ENCODE data around the gene SMG1.
A peak's percentile ranks its signal among the peaks of the same experiment; 100 is the strongest.
"Not testable (repeated sequence)": the region's sequence is repeated elsewhere in the genome, so short reads cannot be mapped to it uniquely, and the experiment has no call there.

Gene SMG1

DNA sequence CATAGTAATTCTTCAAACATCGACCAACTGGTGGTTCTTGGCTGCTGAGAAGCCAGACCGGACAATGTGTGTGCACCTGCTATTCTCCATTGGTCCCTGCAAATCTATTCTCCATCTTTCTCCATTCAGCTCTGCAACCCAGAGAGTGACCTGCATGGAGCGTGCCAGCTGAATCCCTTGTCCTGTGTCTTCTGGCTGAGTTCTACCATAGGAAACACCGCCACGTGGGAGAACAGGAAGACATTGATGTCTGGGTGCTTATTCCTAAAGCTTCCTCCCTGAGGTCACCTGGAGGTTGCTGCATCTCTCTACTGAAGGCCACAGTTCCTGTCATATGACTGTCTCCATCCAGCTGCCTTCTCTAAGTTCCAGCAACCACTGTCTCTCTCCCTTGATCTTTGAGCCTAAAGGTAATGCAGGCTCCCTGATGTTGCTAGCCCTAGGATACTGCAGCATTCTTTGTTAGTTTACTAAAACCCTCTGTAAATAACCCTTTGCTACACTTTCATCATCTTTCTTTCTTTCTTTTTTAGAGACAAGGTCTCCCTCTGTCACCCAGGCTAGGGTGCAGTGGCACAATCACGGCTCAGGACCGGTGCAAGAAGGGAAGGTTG lies 10.6 kb upstream of the SMG1 start:
- no peak for DNase-seq (ENCODE audit: extremely low read depth in 1 of 2, low read depth in 1 of 2)

DNA sequence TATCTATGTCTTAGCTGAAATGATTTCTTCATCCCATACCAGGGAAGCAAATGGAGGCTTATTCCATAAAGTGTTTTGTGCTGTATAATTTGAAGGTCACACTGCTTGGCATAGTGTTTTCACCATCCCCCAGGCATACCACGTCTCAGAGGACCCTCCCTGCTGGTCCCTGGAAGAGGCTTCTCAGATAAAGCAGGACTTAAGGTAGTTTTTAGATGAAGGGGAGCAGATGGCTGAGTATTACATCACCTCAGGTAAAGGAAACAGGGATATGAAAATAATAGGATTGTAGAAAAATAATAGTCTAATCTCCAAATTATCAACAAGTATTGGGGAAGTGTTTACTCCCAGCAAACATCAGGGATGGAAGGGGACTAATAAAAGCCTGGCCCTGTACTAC lies 7.3 kb upstream of the SMG1 start:
- no peak for DNase-seq (ENCODE audit: extremely low read depth in 1 of 2, low read depth in 1 of 2)

DNA sequence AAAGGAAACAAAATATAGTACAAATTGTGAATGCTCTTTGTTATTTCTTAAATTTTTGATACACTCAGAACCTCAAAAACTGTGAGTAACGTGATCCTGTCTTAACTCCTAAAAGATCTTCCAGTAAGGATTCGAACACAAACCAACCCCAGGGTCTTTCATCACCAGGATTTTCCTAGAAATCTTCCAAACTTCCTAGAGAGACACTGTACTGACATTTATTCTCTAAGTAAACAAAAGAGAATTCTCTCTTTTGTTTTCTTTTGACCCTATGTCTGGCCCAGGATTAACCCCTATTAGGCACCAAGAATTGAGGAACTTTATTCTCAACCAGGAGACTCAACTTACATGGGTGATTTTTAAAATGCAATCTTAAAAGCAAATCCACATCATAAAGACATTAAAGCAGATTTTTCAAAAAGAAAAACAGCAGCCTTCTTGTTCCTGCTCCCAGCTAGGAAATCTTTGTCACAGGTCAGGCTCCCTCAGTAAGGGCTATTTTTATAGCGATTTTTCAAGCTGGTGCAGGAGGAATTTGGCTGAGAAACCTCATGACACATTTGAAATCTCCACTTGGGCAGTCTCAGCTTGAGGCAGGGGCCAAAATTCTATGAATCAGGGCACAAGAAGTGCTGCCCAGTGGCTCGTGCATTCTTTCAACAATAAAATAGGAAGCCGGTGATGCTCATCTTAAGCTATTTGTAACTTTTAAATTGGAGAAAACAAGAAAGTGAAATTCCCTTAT lies 6.2 kb upstream of the SMG1 start:
- no peak for DNase-seq (ENCODE audit: extremely low read depth in 1 of 2, low read depth in 1 of 2)

DNA sequence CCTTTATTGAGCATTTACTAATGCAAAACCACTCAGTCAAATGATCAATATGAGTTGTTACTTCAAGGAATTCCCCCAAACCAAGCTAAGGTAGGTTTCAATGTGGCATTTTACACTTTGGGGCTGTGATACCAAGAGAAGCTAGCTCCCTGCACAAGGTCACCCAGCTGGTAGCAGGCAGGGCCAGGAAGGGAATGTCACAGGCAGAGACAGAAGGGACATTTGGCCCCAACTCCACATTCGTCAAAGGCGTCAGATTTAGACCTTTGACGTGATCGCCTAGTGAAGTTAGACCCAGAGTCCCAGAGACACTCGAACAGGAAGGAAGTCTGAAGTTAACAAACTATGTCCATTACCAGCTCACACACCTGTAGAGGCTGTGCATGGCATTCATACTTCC lies 5.5 kb upstream of the SMG1 start:
- DNase-seq (ENCODE audit: extremely low read depth in 1 of 2, low read depth in 1 of 2), result no peak

DNA sequence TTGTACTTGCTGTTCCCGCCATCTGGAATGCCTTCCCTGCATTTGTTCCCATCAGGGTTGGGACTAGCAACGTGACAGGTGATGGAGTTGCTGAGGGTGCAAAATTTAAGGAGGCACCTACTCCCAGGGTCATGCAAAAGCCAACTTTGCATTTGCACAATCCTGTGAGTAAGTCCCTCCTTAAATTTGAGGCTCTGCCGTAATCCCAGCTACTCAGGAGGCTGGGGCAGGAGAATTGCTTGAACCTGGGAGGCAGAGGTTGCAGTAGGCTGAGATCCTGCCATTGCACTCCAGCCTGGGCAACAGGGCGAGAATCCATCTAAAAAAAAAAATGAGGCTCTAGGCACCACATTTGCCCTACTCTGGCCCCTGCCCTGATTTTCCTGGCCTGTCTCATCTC lies 3.9 kb upstream of the SMG1 start:
- not testable (repeated sequence) for DNase-seq (ENCODE audit: extremely low read depth in 1 of 2, low read depth in 1 of 2)

DNA sequence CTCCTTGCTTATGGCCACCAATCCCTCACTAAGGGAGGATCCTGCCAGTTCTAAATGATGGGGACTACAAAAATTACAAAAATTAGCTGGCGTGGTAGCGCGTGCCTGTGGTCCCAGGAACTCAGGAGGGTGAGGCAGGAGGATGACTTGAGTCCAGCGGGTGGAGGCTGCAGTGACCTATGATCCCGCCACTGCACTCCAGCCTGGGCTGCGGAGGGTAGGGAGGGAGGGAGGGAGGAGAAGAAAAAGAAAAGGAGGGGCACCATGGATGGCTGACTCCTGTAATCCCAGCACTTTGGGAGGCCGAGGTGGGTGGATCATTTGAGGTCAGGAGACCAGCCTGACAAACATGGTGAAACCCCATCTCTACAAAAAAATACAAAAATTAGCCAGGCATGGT lies 1.9 kb upstream of the SMG1 start:
- not testable (repeated sequence) for DNase-seq (ENCODE audit: extremely low read depth in 1 of 2, low read depth in 1 of 2)

DNA sequence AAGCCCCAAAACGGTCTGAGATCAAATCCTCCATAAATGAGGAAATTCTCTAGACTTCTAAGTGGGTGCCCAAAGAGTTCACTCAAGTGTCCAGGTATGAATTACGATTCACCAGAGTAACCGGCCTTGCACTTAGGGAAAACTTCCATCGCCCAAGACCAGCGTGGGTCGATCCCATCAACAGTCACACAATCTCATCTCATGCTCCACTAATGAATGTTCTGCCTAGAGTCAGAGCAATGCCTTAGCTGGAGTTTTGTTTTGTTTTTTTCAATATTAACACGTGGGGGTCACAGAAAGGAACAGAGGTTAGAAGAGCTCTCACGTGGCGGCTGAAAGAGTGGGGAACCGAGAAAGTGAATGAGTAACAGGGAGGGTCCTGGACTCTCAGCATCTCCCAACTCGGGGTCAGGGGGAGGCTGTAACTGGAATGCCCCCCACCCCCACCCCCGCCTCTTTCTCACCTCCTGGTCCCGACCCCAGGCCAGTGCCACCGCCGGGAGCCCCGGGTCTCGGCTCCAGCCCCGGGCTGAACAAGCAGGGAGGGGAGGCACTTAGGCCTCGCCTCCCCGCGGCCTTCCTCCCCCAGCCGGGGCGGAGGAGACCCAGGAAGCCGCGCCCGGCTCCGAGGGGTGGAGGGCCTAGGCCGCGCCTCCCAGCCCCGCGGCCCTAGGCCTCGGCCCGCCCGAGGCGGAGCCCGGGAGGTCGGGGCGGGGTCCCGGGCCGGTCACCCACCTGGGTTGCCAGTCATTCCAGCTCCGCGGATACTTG lies 808 bp downstream of the SMG1 start:
- DNase-seq (ENCODE audit: extremely low read depth in 1 of 2, low read depth in 1 of 2), result peak; percentile 36 to 48

DNA sequence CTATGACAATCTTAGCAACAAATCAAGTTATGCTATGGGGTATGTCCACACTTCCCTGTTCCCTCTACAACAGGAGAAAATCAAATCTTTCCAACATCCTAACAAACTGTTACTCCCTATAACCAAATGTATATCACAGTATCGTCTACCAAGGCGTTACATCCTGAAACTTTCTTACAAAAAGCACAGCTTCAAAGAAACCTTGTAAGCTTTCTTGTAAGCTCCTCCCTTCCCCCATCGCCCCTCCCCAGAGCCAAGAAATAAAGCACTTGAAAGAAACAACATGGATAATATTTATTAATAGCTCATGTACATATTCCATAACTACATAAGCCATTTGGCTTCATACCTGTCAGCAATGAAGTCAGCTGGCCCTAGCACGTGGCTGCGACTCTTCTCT lies 2.3 kb downstream of the SMG1 start:
- not testable (repeated sequence) for DNase-seq (ENCODE audit: extremely low read depth in 1 of 2, low read depth in 1 of 2)

DNA sequence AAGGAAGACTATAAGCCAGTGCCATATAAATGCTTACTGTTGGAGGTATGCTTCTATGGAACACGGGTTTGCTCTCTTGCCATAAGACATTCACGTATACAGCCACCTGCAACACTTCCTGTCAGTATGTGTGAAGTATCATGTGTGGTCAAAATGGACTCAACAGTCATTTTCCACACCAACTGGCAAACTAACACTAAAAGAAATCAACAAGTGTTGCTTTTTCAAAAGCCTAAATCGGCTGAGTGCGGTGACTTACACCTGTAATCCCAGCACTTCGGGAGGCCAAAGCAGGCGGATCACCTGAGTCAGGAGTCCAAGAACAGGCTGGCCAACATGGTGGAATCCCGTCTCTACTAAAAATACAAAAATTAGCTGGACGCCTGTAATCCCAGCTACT lies 3.1 kb downstream of the SMG1 start:
- DNase-seq (ENCODE audit: extremely low read depth in 1 of 2, low read depth in 1 of 2), result not testable (repeated sequence)

DNA sequence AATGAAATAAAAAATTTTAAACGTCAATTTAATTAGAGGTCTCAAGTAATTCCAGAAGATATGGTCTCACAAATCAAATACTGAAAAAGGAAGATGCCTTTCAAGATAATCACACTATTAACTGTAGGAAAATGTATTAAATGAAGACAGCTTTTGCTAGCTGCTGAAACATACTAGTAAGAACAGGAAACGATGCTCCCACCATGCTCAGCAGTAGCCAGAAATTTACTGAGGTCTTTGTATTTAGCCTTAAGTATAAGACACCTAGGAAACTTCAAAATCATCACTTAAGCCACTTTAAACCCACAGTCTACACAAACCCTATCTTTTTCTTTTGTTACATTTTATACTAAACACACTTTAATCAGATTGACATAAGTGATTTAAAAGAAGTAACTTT lies 16.6 kb downstream of the SMG1 start:
- not testable (repeated sequence) for DNase-seq (ENCODE audit: extremely low read depth in 1 of 2, low read depth in 1 of 2)

DNA sequence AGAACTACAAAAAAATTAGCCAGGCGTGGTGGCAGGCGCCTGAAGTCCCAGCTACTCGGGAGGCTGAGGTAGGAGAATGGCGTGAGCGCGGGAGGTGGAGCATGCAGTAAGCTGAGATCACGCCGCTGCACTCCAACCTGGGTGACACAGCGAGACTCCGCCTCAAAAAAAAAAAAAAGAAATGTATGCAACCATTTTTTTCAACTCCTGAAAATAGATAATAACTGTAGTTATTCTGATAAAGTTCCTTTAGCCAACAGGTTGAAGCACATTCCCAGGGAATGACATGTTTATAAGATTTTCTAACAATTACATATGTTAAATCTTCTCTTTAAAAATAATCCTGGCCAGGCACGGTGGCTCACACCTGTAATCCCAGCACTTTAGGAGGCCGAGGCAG lies 17.5 kb downstream of the SMG1 start:
- DNase-seq (ENCODE audit: extremely low read depth in 1 of 2, low read depth in 1 of 2), result not testable (repeated sequence)

DNA sequence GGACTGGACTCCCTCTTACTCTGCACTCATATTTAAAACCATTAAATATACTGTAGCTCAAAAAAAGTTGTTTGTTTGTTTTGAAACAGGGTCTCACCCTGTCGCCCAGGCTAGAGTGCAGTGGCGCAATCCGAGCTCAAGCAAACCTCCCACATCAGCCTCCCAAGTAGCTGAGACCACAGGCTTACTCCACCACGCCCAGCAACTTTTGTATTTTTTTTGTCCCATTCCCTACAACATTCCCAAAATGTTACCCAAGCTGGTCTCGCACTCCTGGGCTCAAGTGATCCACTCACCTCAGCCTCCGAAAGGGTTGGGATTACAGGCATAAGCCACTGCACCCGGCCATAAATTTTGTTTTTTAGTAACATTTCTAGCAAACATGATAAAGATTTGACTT lies 23.4 kb downstream of the SMG1 start:
- not testable (repeated sequence) for DNase-seq (ENCODE audit: extremely low read depth in 1 of 2, low read depth in 1 of 2)

DNA sequence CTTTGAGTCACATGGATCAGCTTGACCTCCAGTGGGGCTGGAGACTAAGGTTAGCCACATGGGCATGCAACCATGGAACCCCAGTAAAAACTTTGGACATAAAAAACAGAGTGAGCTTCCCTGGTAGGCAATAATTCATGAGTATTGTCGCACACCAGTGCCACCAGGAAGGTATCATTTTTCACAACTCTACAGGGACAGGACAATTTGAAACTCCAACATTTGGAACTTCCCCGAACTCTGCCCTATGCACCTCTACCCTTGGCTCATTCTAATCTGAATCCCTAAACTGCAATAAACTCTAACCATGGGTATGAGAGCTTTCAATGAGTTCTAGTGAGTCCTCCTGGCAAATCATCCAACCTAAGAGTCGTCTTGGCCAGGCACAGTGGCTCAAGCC lies 24.2 kb downstream of the SMG1 start:
- not testable (repeated sequence) for DNase-seq (ENCODE audit: extremely low read depth in 1 of 2, low read depth in 1 of 2)

DNA sequence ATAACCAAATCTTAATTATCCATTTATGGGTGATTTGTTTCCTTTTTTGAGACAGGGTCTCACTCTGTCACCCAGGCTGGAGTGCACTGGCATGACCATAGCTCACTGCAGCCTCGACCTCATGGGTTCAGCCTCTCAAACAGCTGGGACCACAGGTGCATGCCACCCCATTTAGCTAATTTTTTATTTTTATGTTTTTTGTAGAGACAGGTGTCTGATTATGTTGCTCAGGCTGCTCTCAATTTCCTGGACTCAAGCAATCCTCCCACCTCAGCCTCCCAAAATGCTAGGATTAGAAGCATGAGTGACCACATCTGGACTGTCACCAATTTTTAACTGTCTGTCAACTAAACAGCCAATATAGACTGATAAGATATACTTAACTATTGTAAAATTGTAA lies 25.0 kb downstream of the SMG1 start:
- not testable (repeated sequence) for DNase-seq (ENCODE audit: extremely low read depth in 1 of 2, low read depth in 1 of 2)

DNA sequence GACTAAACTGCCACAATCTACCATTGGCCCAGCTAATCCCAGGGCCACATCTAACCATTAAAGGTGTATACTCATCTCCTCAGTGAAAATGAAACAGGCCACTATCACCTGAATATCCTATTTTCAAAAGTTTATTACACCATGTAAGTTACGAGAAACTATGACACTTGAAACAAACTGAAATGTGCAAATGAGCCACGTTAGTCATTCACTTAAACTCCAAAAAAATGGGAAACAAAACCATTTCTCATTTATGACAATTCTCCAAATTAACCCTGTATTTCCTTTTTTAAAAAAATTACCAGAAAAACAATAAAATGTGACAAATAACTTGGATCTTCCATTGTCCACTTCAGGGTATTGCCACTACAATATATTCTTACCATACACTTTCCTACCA lies 41.8 kb downstream of the SMG1 start:
- DNase-seq (ENCODE audit: extremely low read depth in 1 of 2, low read depth in 1 of 2), result not testable (repeated sequence)

DNA sequence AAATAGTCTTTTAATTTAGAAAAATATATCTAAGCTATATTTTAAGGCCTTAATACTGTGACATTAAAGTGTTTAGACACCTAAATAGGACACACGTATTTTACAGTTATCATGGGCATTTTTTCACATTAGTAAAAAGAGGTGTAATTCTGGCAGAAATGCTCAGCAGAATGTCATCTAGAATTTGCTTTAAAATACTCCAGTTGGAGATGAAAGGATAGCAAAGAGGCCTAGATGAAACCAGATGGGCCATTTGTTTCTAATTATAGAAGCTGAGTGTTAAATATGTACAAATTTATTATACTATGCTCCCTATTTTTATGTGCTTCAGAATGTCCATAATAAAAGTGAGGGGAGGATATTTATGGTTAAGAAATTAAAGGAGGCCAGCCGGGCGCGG lies 48.5 kb downstream of the SMG1 start:
- not testable (repeated sequence) for DNase-seq (ENCODE audit: extremely low read depth in 1 of 2, low read depth in 1 of 2)

DNA sequence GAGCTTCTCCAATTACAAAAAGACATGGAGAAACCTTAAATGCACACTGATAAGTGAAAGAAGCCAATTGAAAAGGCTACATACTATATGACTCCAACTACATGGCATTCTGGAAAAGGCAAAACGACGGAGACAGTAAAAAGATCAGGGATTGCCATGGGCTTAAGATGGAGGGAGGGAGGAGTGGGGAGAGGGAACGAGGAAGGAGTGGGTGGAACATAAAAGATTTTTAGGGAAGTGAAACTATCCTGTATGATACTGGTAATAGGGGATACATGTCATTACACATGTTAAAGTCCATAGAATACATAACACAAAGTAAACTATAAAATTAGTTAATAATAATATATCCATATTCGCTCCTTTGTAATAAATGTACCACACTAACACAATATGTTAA lies 48.9 kb downstream of the SMG1 start:
- not testable (repeated sequence) for DNase-seq (ENCODE audit: extremely low read depth in 1 of 2, low read depth in 1 of 2)

DNA sequence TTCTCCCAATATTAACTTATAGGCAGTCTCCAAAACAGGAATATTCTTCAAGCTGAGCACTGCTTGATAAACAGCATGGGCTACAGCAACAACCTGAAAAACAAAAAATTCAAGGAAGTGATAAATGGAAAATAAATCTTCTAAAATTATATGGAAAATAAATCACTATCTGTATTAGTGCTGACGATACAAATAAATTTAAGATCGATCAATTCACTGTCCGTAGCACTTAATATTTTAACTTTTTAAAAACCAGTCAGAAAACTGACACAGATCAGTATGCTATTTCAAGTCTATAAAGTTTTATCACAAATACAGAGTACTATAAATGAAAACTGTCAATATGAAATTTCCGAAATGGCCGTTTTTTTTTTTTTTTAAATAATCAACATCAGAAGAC lies 49.9 kb downstream of the SMG1 start:
- DNase-seq (ENCODE audit: extremely low read depth in 1 of 2, low read depth in 1 of 2), result not testable (repeated sequence)

DNA sequence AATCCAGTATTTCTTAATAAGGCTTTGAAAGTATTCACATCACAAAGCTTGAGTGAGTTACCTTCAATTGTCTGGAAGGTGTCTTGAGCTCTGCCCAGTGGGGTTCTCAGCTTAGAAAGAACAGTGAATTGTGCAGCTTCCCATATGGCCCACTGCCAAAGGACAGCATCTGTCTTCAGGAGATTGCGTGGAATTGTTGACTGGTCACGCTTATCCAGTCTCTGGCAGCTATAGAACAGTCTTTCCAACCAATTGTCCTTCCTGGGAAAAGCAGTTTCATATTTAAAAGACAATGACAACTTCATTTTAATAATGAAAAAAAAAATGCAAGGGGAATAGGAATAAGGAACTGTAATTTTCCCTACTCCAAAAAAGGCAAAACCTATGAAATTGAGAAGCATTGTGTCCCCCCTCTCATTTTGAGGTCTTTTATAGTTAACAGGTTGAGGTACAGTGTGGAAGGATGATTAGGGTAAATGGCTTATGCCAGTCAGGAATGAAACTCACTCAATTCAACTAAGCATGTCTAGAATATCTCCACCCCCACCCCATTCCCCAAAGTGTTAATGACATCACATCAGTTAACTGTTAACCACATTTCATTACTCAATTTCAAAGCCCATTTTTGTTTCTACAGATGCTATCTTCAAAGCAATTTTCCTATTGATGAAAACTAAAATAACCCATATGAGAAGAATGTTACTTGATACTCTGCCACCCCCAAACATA lies 57.0 kb downstream of the SMG1 start:
- not testable (repeated sequence) for DNase-seq (ENCODE audit: extremely low read depth in 1 of 2, low read depth in 1 of 2)

DNA sequence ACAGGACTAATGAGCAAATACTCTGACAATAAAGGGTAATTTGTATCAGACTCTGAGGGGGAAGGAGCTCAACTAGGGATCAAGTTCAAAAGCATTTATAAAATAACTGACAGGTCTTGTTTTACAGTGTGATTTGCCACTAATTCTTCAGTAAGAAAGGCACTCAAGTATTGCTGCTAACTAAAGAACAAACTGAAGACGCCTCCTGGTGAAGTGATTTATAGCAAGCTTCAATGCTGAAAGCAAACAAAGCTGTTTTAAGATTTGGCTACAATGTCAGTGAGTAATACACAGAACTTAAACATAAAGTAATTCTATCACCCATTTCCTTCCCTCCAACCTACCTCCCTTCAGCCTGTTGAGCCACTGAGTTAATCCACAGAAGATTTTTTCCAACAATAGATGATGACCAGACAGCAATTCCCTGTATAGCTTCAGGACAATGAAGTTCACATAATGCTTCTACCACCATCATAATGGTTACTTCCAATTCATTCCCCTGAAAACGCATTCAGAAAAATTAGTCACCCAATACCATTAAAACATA lies 59.9 kb downstream of the SMG1 start:
- DNase-seq (ENCODE audit: extremely low read depth in 1 of 2, low read depth in 1 of 2), result not testable (repeated sequence)

DNA sequence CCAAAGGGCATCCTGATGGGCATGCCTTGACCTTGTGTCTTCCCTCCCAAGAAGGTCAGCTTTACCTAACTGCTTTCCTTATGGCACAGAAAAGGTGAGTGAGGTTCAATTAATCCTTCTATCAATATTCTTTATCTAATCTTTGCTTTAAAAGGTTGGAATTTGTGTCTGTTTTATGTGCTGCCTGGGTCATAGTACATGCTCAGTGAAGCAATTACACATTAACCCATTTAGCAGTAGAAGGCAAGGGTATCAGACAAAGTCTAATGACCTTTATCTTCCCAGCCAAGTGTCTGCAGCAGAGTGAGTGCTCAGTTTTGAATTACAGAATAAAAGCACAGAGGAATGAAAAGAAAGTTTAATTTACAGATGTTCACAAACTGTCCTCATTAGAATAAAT lies 63.3 kb downstream of the SMG1 start:
- DNase-seq (ENCODE audit: extremely low read depth in 1 of 2, low read depth in 1 of 2), result not testable (repeated sequence)

Measured in stimulated activated CD8-positive, alpha-beta memory T cell treated with anti-CD3 and anti-CD28 coated beads, Interleukin-7, amount 100 ng/mL, for 48 hours (primary cell).